GM12878 (cell line): Measurements from ENCODE around the gene IRF2BP1.

Source experiments
- CHD4 ChIP-seq: fragments of 200-600 bp; sonication (generic); IDR thresholded peaks from 2 replicates; pipeline ENCODE4 v1.6.1; 2016; ENCODE audit warnings: mild to moderate bottlenecking
- RBBP5 ChIP-seq: fragments of 200-600 bp; sonication (generic); conservative IDR thresholded peaks from 2 replicates; pipeline ENCODE4 v1.6.1; 2016
- SP1 ChIP-seq: IDR thresholded peaks from one replicate; pipeline ENCODE4 v1.6.1; 2011; ENCODE audit warnings: low read depth, low read length
- ZNF24 ChIP-seq: fragments of 450-650 bp; IDR thresholded peaks from 2 replicates; pipeline ENCODE4 v1.6.1; 2017; ENCODE audit warnings: antibody characterized with exemption, mild to moderate bottlenecking
- TF ChIP-seq, protein P1 (sequence below): IDR thresholded peaks from 2 replicates; pipeline ENCODE4 v1.6.1; 2011; ENCODE audit warnings: low read depth, low read length, improper control_type of control experiment, borderline replicate concordance
- TF ChIP-seq, protein P2 (sequence below): fragments of 450-650 bp; formaldehyde crosslinking; IDR thresholded peaks from 2 replicates; pipeline ENCODE4 v1.5.0; 2022; ENCODE audit warnings: mild to moderate bottlenecking, missing genetic modification characterization

DNA sequence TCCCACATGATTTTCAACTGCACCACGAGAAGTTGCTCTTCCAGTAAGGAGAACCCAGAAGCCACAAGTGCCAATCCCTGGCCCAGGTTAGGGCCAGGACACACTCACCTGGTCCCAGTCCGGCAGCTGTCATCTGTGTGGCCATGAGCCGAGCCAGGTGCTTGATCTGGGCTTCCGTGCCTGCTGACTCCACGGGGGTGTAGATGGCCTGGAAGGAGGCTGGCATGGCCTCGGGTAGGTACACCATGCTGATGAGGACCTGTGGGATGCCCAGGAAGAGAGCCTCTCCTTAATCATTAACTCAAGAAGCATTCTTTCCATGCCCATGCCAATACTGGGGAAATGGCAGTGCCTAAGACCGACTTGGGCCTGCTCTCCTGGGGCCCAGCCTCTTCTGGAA lies 51.0 kb downstream of the IRF2BP1 start:
- TF ChIP-seq SP1 (no peak), RBBP5 (no peak), ZNF24 (no peak), CHD4 (no peak)
- TF ChIP-seq, protein P1, sequence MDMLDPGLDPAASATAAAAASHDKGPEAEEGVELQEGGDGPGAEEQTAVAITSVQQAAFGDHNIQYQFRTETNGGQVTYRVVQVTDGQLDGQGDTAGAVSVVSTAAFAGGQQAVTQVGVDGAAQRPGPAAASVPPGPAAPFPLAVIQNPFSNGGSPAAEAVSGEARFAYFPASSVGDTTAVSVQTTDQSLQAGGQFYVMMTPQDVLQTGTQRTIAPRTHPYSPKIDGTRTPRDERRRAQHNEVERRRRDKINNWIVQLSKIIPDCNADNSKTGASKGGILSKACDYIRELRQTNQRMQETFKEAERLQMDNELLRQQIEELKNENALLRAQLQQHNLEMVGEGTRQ, result no peak
- TF ChIP-seq, protein P2, sequence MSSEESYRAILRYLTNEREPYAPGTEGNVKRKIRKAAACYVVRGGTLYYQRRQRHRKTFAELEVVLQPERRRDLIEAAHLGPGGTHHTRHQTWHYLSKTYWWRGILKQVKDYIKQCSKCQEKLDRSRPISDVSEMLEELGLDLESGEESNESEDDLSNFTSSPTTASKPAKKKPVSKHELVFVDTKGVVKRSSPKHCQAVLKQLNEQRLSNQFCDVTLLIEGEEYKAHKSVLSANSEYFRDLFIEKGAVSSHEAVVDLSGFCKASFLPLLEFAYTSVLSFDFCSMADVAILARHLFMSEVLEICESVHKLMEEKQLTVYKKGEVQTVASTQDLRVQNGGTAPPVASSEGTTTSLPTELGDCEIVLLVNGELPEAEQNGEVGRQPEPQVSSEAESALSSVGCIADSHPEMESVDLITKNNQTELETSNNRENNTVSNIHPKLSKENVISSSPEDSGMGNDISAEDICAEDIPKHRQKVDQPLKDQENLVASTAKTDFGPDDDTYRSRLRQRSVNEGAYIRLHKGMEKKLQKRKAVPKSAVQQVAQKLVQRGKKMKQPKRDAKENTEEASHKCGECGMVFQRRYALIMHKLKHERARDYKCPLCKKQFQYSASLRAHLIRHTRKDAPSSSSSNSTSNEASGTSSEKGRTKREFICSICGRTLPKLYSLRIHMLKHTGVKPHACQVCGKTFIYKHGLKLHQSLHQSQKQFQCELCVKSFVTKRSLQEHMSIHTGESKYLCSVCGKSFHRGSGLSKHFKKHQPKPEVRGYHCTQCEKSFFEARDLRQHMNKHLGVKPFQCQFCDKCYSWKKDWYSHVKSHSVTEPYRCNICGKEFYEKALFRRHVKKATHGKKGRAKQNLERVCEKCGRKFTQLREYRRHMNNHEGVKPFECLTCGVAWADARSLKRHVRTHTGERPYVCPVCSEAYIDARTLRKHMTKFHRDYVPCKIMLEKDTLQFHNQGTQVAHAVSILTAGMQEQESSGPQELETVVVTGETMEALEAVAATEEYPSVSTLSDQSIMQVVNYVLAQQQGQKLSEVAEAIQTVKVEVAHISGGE (CRISPR knock-in tag), result no peak
